WTC11 (cell line): ENCODE data around the gene STAC.

ENCODE experiments used
- ZNF121 ChIP-seq: sonication (generic); formaldehyde crosslinking; IDR thresholded peaks from 2 replicates; pipeline ENCODE4 v1.8.0; 2023; ENCODE audit warnings: missing genetic modification reagents
- TF ChIP-seq, protein P1 (sequence below): fragments of 200-600 bp; IDR thresholded peaks from 2 replicates; pipeline ENCODE4 v1.8.0; 2022; ENCODE audit warnings: antibody characterized with exemption
- TF ChIP-seq, protein P2 (sequence below): sonication (generic); formaldehyde crosslinking; IDR thresholded peaks from 2 replicates; pipeline ENCODE4 v1.8.1; 2023; ENCODE audit warnings: mild to moderate bottlenecking, missing genetic modification reagents, moderate library complexity

DNA sequence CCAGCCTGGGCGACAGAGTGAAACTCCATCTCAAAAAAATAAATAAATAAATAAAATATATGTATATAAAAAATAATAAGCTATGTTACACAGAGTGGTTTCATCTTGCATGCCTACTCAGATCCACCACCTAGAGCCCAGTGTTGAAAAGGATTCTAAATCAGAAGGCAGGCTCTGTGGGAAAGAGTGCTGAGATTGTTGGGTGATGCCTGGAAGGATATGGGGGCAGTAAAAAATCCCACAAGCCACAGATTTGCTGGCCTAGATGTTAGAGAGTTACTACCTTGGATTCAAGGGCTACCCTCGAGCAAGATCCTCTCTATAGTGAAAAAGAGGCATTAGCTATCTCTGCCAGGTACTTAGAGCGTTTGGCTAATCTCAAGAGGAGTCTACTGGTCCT lies 144.3 kb downstream of the STAC start:
- TF ChIP-seq, protein P1, sequence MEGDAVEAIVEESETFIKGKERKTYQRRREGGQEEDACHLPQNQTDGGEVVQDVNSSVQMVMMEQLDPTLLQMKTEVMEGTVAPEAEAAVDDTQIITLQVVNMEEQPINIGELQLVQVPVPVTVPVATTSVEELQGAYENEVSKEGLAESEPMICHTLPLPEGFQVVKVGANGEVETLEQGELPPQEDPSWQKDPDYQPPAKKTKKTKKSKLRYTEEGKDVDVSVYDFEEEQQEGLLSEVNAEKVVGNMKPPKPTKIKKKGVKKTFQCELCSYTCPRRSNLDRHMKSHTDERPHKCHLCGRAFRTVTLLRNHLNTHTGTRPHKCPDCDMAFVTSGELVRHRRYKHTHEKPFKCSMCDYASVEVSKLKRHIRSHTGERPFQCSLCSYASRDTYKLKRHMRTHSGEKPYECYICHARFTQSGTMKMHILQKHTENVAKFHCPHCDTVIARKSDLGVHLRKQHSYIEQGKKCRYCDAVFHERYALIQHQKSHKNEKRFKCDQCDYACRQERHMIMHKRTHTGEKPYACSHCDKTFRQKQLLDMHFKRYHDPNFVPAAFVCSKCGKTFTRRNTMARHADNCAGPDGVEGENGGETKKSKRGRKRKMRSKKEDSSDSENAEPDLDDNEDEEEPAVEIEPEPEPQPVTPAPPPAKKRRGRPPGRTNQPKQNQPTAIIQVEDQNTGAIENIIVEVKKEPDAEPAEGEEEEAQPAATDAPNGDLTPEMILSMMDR, result no peak
- TF ChIP-seq, protein P2, sequence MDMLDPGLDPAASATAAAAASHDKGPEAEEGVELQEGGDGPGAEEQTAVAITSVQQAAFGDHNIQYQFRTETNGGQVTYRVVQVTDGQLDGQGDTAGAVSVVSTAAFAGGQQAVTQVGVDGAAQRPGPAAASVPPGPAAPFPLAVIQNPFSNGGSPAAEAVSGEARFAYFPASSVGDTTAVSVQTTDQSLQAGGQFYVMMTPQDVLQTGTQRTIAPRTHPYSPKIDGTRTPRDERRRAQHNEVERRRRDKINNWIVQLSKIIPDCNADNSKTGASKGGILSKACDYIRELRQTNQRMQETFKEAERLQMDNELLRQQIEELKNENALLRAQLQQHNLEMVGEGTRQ, result no peak
- TF ChIP-seq ZNF121, result no peak
